Right lobe of liver (tissue), 4 donors: ENCODE measurements around the gene TNP2.

ENCODE experiments used
- POLR2A ChIP-seq: fragments of 450-650 bp; IDR thresholded peaks from one replicate; pipeline ENCODE4 v1.6.1; 2017; ENCODE audit warnings: antibody characterized with exemption, mild to moderate bottlenecking
- TF ChIP-seq, protein P1 (sequence below), 4 donors: fragments of 200-600 bp in 3 of 4; fragments of 450-650 bp in 1 of 4; IDR thresholded peaks; one replicate each; pipeline versions ENCODE4 v1.5.1 to v1.8.0; 2016 to 2022; ENCODE audit warnings: antibody characterized with exemption in 4 of 4, mild to moderate bottlenecking in 2 of 4
- donor health status: DM: no; HTN: no; CAD: no.
- donor health status: DM: no; HTN: no; CAD: no.
- donor health status: DM: no; HTN: yes; CAD: no.

GRCh38 chr16:11239644-11240632, 29.2 kb downstream of the TNP2 start:
- TF ChIP-seq, protein P1, sequence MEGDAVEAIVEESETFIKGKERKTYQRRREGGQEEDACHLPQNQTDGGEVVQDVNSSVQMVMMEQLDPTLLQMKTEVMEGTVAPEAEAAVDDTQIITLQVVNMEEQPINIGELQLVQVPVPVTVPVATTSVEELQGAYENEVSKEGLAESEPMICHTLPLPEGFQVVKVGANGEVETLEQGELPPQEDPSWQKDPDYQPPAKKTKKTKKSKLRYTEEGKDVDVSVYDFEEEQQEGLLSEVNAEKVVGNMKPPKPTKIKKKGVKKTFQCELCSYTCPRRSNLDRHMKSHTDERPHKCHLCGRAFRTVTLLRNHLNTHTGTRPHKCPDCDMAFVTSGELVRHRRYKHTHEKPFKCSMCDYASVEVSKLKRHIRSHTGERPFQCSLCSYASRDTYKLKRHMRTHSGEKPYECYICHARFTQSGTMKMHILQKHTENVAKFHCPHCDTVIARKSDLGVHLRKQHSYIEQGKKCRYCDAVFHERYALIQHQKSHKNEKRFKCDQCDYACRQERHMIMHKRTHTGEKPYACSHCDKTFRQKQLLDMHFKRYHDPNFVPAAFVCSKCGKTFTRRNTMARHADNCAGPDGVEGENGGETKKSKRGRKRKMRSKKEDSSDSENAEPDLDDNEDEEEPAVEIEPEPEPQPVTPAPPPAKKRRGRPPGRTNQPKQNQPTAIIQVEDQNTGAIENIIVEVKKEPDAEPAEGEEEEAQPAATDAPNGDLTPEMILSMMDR (IDR thresholded peaks at IDR 0.05), result no peak
- no peak for TF ChIP-seq POLR2A
